Right lobe of liver (tissue), 4 donors: Measurements from ENCODE around the gene ELOVL6.

Experiments used
- POLR2A ChIP-seq: fragments of 450-650 bp; IDR thresholded peaks from one replicate; pipeline ENCODE4 v1.6.1; 2017; ENCODE audit warnings: antibody characterized with exemption, mild to moderate bottlenecking
- TF ChIP-seq, protein P1 (sequence below), 4 donors: fragments of 200-600 bp in 3 of 4; fragments of 450-650 bp in 1 of 4; IDR thresholded peaks; one replicate each; pipeline versions ENCODE4 v1.5.1 to v1.8.0; 2016 to 2022; ENCODE audit warnings: antibody characterized with exemption in 4 of 4, mild to moderate bottlenecking in 2 of 4
- donor health status: DM: no; HTN: no; CAD: no.
- donor health status: DM: no; HTN: no; CAD: no.
- donor health status: DM: no; HTN: yes; CAD: no.

DNA sequence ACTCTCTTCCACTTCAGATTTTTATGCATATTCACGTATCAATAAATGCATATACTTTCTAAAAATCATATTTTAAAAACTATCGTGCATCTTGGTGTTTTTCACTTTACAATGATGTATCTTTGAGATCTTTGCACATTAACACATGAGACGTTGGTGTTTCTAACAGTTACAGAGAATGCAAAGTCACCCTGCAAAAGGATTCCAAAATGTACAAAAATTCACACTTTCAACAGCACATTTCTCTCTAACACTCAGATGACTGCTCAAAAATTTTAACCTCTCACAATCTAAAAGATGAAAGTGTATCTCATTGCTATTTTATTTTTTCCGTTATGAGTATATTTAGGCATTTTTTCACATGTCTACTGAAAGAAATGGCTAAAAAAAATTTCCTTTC lies 38.9 kb downstream of the ELOVL6 start:
- TF ChIP-seq, protein P1, sequence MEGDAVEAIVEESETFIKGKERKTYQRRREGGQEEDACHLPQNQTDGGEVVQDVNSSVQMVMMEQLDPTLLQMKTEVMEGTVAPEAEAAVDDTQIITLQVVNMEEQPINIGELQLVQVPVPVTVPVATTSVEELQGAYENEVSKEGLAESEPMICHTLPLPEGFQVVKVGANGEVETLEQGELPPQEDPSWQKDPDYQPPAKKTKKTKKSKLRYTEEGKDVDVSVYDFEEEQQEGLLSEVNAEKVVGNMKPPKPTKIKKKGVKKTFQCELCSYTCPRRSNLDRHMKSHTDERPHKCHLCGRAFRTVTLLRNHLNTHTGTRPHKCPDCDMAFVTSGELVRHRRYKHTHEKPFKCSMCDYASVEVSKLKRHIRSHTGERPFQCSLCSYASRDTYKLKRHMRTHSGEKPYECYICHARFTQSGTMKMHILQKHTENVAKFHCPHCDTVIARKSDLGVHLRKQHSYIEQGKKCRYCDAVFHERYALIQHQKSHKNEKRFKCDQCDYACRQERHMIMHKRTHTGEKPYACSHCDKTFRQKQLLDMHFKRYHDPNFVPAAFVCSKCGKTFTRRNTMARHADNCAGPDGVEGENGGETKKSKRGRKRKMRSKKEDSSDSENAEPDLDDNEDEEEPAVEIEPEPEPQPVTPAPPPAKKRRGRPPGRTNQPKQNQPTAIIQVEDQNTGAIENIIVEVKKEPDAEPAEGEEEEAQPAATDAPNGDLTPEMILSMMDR (IDR thresholded peaks at IDR 0.05), result no peak
- no peak for TF ChIP-seq POLR2A
